HG03280 (cell line): ENCODE results near the gene CCBE1.

ENCODE experiments used
- ATAC-seq: cut with Tn5 transposase; IDR thresholded peaks from one replicate; pipeline ENCODE4 v1.9.1; 2021; ENCODE audit warnings: mild to moderate bottlenecking, moderate library complexity; ENCODE audit not compliant: unreplicated experiment

Gene CCBE1

DNA sequence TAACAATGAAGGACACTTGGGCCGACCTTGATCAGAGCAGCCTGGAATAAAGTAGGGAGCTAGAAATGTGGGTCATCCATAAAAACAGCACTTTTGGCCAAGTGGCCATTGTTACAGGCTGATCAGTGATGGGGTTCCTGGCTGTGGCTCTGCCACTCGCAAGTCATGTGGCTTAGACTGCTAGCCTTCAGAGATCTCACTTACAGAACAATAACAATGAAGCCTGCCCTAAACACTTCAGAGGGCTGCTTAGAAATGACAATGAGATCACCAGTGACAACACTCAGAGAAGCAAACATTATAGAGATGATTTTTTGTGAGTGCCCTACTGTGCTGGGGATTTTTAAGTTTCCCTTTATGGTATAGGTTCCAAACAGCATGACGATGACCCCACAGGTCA is 230.2 kb downstream of the CCBE1 start:
- no peak for ATAC-seq

DNA sequence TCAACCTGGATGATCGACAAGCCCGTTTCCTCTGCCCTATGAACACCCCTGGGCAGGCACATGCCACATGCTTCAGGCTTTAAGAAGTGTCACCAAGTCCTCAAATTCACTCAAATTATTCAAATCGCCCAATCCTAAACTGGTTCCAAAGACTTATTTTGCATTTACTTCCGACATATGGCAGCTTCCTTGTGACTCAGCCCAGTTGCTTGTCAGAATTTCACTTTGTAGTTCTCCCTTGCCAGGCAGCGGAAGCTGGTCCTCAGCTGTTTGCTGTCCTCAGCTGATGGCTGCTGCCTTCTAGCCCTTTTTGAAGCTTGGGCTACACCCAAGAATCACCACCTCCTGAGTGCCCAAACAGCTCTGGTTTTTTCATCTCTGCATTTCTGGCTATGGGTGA is 232.7 kb downstream of the CCBE1 start:
- ATAC-seq, result no peak

DNA sequence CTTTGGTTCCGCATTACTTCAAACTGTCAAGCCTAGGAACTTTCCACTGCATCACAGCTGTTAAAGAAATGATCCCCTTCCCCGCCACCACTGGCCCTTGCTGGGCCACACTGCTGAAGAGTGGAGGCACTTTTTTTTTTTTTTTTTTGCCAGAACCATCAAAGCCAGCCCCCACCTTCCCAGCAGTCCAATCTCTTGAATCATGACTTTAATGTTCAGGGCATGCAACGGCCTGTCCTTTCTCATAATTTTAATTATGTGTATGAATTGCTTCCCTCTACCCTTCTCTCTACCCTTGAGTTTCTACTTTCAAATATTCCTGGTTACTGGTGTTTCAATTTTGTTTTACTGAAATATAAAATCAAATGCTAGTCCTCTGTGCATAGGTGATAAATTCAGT is 236.1 kb downstream of the CCBE1 start:
- no peak for ATAC-seq

DNA sequence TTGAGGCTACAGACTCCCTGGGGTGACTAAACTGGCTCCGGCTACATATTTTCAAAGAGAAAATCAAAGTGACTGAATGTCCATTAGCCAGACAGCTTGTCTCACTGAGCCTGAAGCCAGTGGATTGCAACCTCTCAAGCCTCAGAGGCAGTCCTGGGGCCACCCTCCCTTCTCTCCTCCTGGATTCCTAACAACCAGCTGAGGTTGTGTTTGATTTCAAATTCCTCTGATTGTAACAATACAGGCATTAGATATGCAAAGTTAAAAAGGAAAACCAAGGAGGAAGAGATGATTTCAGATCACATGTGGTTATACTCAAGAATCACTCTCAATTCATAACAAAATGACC is 237.2 kb downstream of the CCBE1 start:
- no peak for ATAC-seq

DNA sequence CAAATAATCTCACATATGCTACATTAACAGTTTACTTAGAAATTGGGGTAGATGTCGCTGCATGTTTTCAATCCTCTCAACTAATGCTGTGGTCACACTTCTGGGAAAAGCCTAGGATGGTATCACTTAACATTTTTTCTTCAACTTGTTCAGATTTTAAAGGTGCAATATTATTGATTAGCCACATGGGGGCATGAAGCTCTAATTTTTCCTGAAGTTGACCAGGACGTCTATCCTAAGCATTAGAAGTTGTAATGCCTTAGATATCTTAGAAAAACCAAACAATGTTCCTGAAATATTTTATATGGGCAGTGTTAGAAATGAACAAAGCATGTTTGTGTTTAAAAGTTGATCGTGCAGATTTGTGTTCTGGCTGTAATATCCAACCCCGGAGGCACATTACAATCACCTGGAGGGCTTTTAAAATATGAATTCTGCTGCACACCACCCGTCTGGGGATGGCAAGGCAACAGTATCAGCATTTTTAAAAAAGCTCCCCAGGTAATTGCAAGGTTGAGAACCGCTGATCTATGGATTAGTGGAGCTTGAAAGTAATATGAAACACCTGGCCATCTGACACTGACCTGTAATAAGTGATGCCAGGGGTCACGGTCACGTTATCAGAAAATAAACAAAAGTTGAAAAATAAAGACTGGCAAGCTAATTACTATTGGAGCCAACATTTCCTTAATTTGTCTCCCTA is 237.7 kb downstream of the CCBE1 start:
- ATAC-seq, result no peak

DNA sequence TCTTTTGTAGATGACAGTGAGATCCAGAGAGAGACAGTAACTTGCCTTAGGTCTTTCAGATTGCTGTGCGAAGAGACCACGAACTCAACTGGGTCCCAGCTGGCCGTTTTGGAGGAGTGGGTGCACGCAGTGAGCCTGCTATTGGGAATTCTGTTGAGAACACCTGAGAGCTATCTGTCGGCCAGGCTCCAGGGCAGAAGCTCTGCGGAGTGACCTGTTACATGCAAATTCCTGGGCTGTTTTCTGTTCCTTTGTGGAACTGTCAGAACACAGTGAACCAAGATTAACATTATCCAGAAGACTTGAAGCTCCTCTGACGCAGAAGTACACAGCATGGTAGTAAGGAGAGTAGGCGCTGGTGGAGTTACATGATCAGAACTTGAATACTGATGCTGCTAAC is 238.6 kb downstream of the CCBE1 start:
- ATAC-seq, result no peak

DNA sequence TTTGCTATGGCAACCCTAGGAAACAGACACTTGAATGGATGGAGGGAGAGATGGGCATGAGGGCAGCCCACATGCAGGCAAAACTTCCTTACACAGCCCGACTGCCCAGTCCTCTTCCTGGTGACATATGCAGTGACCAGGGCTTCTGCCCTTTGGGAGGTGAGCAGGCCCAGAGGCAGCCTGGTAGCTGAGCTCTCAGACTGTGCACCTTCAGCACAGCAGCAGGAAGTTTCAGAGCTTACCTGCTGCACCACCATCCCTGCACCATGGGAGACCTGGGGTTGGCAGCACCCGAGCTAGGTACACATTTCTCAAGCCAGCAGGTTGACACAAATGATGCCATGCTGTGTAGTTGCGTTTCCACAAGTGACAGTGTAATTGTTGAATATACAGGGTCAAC is 240.6 kb downstream of the CCBE1 start:
- ATAC-seq, result no peak

DNA sequence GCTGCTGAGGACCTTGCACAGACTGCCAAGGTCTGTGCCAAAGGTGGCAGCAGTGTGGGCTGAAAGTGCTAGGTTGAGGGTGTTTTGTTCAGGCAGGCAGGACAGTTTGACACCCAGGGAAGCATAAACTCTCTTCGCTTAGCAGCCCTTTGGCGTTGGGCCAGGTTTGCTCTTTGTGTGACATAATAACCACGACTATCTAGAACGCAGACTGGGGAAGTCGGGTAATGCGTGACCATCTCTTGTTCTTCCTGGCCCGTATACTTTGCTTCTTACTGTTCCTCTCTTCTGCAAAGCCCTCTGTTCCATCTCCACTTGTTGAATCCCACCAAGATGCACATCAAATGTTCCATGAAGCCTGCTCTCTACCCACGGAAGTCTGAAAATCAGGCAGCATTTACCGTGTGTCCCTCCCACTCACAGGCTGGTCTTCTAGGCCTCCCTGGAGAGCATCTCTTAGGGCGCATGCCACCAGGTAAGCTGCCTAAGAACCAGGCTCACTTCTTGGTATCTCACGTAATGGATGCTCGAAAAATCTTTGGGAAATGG is 241.4 kb downstream of the CCBE1 start:
- no peak for ATAC-seq

DNA sequence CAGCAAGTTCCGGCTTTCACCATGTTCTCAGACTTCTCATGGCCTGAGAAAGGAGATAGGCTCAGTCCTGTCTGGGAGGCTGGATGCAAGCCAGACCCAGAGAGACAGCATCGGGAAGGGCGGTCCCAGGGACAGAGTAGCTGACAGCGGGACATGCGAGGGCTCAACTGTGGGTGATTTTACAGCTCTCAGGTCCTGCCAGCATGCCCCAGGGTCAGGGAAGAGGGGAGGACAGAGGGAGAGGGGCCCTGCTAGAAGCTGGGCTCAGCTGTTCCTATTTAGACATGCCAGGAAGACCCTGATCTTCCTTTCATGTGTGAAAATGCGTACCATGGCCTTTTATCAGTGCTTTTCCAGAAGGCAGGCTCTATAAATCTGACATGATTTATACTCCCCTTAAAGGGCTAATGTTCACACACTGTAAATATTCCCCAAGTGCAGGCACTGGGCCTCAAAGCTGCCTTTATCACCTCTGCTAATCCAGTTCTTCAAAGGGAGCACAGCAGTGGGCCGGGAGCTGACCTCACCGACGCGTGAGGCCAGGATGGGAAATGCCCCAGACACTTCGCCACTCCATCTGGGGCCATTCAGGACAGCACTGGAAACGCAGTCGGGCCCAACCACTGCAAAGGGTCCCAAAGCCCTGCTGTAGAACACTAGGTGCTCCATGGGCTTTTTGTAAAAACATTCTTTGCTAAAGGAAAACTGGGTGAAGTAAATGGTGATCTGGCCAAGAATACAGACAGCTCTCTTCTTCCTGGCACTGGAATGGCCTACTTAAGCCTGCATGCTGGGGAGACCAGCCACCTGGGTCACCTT is 242.1 kb downstream of the CCBE1 start:
- no peak for ATAC-seq

DNA sequence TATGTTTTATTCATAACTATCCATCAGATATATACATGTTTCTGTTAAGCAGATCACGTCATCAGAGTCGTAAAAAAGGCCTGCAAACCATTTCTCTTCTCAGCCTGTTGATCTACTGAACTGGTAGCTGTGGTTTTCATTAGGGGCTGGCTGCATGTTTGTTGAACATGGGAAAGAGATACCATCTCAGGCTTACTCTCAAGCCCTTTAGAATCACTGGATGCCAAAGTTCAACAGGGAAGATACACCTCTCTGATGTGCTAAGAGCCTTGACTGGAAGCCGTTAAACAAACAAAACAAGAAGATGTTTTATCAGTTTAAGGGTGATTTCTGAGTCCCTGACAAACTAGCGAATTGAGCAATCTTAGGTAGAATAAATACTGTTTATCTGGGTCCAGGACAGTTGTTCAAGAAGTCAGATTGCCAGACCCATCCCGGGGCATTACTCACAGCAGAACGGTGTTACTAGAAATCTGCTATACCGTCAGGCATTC is 243.7 kb downstream of the CCBE1 start:
- no peak for ATAC-seq

DNA sequence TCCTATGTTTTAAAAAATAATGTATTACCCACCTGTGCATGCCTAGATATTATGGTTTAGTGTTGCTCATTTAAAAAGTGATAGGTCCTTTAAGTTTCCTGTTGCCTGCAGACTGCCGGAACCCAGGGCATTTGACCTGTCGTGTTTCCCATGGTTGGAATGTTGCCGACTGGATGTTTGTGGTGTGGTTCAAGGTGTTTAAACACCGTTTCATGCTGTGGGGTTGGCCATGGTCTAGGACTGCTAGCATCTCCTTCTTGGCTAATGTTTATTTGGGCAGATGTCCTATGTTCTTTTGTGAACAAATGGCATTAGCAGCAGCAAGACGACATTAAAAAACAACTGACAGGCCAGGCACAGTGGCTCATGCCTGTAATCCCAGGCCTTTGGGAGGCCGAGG is 245.3 kb downstream of the CCBE1 start:
- ATAC-seq, result no peak

DNA sequence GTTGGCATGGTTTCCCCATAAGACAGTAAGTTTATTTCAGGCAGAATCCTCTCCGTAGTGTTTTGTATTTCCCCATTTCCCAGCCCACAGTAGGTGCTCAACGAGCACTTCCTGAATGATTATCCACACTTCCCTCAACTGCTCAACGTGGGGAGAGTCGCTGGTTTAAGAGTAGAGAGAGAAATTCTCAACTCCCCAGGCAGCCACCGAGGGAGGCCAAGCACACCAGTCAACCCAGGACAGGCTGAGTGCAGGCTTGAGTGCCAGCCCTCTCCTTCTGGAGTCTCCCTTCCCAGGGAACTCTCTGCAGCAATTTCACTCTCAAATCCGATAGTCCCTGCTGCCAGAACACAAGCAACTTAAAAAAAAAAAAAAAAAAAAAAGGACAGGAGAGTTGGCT is 246.2 kb downstream of the CCBE1 start:
- ATAC-seq, result no peak

DNA sequence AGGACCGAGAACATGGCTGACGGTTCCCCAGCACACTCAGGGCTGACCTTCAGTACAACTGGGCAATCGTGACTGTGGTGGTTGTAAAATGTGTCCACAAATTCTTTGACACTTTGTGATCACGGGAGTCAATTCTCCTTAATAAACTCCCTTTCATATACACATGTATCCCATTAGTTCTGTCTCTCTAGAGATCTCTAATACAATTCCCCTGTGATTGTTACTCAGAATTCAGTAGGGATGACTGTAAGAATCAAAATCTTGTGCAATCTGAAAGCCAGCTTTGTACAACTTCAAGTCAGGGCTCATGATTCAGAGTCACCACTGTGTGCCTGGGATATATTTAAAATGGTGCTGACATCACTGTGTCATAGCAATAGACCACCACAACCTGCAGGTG is 248.7 kb downstream of the CCBE1 start:
- ATAC-seq, result no peak

DNA sequence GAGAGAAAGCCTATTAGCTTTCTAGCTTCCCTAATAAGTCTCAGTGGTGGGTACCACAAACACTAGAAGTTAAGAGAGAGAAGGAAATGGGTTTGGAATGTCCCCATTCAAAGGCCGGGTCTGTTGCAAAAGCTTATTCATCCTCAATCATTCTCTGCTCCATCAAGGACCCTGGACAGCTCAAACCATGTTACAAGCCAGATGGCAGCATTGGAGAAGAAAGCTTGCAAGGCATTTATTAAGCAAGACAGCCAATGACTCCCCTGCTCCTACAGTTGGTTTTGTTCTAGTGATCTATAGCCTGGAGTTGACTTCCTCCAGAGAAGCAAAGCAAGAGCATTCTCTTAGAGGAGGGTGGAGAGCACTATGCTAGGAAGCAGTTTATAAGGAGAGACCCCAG is 251.2 kb downstream of the CCBE1 start:
- ATAC-seq, result no peak

DNA sequence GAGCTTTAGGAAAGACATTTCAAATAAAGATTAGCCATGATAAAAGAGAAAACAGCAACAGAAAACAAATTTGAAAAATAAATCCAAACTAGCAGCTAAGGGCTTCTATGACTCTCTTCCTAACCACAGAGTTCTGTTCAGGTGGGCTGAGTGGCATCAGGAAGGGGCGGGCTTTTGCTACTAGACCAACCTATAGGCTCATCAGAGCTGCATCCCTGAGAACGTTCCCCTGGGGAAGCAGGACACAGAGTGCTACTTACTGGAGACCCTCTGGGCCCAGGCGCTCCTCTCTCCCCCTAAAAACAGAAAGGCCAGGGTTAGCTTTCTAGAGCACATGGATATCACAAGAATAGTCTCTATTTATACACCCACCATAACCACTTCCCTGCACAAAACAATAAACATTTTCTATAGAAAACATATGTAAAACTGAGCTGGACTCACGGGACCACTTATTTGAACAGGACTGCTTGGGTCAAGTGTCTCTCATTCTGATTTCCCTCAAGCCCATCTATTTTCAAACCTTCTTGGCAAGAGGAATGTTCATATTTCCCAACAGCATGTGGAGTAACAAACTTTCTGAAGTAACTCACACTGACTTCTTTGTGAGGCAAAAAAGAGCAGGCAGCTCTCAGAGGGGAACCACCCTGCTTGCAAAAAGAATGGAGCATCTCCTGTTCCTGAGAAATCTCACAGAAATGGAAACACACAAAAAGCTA is 259.2 kb downstream of the CCBE1 start:
- no peak for ATAC-seq

DNA sequence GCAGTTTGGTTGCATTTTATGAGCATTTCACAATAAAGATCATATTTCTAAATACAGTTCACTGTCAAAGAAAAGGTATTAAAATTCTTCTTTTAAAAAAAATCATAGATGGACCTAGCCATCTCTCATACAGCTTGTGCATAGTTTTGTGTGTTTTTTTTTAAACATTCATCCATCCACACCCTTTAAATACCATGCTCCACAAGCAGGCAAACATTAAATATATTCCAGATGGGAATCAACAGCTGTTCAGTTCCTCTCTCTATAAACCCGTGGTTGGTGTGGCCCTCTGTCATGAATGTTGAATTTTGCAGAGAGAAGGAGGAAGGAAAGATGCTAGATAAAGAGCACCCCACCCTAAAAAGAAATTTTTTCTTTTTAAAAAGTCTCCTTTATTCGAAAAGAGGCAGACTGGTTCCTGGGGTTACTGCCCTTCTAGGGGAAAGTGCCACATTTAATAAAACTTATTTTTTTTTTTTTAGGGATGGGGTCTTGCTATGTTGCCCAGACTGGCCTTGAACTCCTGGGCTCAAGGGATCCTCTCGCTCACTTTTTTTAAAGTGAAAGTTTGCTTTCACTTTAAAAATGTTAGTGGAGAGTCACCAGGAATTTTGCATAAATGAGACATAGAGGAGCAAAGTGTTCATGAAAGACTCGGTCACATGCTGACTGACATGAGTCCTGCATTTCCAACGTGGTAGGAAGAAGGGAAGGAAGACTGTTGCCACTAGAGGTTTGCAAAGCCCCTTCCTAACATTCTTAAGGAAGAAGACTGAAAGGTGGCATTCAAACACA is 264.2 kb downstream of the CCBE1 start:
- ATAC-seq, result no peak

DNA sequence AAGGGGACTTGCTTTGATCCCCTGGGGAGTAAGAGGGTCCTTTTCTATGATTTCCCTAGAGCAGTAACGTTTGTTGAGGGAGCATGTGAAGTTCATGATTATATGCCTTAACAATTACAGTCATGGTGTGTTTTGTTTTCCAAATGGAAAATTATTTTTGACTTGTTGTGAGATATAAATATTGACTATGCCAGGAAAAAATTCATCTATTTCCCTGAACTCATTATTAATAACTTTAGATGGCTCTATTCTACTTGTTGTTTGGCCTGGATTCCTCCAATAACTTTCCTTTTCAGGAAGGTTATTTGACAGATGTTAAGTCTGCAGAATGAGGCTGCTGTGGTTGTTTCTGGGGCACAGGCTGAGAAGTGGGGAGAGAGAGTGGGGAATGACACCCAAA is 266.1 kb downstream of the CCBE1 start:
- no peak for ATAC-seq

DNA sequence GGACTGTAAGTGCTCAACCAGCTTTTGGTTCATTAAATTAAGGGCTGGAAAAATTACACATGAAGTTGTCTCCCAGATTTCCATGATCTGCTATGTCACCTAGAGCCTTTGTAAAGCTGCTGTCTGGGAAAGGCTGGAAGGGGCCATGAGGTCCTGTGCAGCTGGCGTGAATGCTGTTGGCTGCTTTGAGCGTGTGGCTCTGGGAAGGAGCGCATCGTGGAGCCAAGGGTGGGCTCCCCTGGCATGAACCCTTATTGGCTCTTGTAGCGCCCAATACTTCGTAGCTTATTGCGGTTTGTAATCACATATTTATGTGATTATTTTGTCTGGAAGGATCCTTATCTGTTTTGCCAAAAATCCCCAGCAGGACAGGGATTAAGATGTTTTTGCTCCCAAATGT is 267.6 kb downstream of the CCBE1 start:
- no peak for ATAC-seq

DNA sequence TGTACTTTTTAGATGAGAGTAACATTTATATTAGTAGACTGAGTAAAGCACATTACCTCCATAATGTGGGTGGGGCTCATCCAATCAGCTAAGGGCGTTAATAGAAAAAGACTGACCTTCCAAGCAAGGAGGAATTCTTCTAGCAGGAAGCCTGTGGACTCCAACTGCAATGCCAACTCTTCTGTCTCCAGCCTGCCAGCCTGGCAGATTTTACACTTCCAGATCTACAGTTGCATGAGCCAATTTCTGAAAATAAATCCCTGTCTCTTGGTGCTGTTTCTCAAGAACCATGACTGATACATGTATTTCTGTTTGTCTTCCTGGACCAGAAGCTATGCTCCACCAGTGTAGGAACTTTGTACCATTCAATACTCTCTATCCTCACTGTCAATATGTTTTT is 269.2 kb downstream of the CCBE1 start:
- no peak for ATAC-seq

DNA sequence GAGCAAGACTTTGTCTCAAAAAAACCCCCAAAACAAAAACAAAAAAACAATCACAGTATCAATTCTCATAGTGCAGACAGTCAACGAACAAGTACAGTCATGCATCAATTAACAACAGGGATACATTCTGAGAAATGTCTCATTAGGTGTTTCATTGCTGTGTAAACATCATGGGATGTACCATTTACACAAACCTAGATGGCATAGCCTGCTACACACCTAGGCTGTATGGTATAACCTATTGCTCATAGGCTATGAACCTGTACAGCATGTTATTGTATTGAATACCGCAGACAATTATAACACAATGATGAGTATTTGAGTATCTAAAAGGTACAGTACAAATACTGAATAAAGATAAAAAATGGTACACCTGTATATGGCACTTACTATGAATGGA is 270.4 kb downstream of the CCBE1 start:
- no peak for ATAC-seq

DNA sequence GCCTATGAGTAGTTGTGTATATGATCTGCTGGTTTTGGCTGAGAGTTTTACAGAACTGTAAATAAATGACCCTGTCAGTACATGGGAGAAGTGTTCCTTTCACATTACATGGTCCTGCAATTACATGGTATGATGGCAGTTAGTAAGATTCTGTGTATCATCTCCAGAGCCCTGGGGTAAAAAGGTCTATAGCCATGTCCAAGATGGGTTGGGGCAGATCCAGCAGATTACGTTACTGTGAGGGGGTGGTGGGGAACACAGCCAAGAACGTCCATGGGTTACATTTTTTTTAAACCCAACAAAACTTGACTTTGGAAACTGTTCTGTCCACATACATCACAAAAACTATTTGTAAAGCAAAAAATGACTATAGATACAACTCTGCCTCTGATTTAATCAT is 274.0 kb downstream of the CCBE1 start:
- ATAC-seq, result no peak
